ENCODE data around the gene CDH1.

CDH1 gene

DNA sequence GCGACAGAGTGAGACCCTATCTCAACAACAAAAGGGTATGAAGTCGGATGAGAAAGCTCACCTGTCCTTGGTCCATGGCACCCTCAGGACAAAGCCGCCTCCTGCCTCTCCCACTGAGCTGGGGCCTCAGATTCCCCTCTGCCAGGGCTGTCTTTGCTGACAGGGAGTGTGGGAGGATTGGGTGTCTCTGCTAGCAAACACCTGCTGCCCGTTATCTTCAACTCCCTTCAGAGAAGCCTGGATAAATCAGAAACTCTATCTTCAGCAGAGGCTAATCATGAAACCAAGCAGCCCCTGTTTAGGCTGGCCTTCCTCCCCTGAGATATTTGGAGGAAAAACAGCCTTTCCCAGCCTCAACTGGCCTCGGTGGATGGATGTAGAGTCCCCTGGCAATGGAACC lies 36.3 kb upstream of the CDH1 start:
- TF ChIP-seq, protein P1, sequence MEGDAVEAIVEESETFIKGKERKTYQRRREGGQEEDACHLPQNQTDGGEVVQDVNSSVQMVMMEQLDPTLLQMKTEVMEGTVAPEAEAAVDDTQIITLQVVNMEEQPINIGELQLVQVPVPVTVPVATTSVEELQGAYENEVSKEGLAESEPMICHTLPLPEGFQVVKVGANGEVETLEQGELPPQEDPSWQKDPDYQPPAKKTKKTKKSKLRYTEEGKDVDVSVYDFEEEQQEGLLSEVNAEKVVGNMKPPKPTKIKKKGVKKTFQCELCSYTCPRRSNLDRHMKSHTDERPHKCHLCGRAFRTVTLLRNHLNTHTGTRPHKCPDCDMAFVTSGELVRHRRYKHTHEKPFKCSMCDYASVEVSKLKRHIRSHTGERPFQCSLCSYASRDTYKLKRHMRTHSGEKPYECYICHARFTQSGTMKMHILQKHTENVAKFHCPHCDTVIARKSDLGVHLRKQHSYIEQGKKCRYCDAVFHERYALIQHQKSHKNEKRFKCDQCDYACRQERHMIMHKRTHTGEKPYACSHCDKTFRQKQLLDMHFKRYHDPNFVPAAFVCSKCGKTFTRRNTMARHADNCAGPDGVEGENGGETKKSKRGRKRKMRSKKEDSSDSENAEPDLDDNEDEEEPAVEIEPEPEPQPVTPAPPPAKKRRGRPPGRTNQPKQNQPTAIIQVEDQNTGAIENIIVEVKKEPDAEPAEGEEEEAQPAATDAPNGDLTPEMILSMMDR (IDR thresholded peaks at IDR 0.05; ENCODE audit: insufficient read depth, low read length, poor library complexity, severe bottlenecking), result no peak
- DNase-seq (ENCODE audit: extremely low read depth, insufficient read length), result no peak
- H3K4me3 ChIP-seq (replicated peaks; ENCODE audit: low read depth, low read length), result no peak overlapping the region
- no peaks in the 10 kb centered on the region for H3K27me3 ChIP-seq (replicated peaks; ENCODE audit: control insufficient read depth, insufficient read depth, low read length)
- no peaks in the 10 kb centered on the region for H3K36me3 ChIP-seq (ENCODE audit: control insufficient read depth, insufficient read depth, low read length)

DNA sequence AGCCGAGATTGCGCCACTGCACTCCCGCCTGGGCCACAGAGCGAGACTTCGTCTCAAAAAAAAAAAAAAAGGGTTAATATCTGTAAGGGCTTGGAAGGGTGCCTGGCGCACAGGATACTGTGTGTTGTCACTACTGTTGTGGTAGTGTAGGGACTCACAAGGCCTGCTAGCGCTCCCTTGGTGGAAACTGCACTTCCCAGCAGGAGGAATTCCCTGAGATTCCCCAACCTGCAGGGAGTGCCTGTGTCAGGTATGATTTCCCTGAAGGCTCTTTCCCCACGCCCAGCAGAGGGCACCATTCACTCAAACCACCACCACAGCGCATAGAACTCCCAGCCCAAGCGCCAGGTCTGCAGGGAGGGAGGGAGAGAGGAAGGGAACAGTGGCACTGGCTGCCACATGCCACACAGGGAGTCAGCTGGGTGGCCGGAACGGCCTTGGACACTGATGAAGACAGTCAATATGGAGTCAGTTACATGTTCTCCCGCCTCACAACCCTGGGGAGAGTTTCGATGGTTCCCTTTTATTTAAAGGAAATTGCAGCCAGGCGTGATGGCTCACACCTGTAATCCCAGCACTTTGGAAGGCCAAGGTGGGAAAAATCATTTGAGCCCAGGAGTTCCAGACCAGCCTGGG lies 32.7 kb upstream of the CDH1 start:
- TF ChIP-seq, protein P1 (IDR thresholded peaks at IDR 0.05; ENCODE audit: insufficient read depth, low read length, poor library complexity, severe bottlenecking), result peak; percentile 87
- no peaks in the 10 kb centered on the region for H3K36me3 ChIP-seq (ENCODE audit: control insufficient read depth, insufficient read depth, low read length)
- no peaks in the 10 kb centered on the region for H3K27me3 ChIP-seq (replicated peaks; ENCODE audit: control insufficient read depth, insufficient read depth, low read length)
- peak; percentile 57 for DNase-seq (ENCODE audit: extremely low read depth, insufficient read length)
- no peak overlapping the region for H3K4me3 ChIP-seq (replicated peaks; ENCODE audit: low read depth, low read length)

DNA sequence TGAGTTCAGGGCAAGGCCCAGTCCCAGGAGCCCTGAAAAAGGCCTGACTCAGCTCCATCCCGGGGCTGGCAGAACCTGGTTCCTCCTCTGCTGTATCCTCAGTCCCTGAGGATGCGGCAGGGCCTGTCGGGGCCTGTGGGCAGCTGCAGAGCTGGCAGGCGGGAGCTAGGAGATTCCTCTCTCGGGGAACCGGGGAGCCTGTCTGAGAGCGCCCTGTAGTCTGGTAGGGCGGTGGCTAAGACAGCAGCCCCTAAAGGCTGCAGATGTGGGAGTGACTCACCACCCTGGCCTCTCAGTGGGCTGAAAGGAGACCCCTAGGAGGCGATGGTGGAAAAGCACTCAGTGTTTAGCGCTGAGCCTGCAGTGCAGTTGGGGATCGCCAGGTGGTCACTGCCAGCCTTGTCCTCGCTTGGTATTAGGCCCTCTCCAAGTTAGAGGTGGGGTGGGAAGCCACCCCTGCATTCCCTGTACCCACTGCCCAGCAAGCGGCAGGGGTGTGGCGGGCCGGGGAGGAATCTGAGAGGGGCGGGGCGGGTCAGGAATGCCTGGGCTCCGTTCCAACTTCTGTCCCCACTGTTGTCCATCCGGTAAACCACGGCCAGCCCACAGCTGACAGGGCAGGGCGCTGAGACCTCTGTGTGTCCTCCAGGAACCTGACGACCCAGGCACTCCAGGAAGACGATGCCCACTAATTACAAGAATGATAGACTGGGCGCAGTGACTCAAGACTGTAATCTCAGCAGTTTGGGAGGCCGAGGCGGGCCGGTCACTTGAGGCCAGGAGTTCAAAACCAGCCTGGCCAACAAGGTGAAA lies 29.5 kb upstream of the CDH1 start:
- Histone ChIP-seq H3K27me3 (replicated peaks; ENCODE audit: control insufficient read depth, insufficient read depth, low read length) (no peaks in the 10 kb centered on the region), H3K4me3 (replicated peaks; ENCODE audit: low read depth, low read length) (no peak overlapping the region), H3K36me3 (ENCODE audit: control insufficient read depth, insufficient read depth, low read length) (no peaks in the 10 kb centered on the region)
- DNase-seq (ENCODE audit: extremely low read depth, insufficient read length), result no peak
- TF ChIP-seq, protein P1 (IDR thresholded peaks at IDR 0.05; ENCODE audit: insufficient read depth, low read length, poor library complexity, severe bottlenecking), result no peak

DNA sequence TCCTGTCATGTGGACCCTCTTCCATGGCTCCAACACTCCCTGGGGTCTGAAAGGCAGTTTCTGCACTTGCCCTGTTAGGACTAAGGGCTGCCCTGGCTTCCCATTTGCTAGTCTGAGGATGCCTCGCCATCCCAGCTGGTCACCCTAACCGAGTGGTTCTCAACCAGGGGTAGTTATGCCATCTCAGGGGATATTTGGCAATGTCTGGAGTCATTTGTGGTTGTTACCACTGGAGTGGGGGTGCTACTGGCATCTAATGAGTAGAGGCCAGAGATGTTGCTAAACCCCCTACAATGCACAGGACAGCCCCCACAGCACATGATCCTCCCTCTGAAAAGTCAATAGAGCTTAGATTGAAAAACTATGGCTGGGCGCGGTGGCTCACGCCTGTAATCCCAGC lies 26.9 kb upstream of the CDH1 start:
- no peaks in the 10 kb centered on the region for H3K36me3 ChIP-seq (ENCODE audit: control insufficient read depth, insufficient read depth, low read length)
- TF ChIP-seq, protein P1 (IDR thresholded peaks at IDR 0.05; ENCODE audit: insufficient read depth, low read length, poor library complexity, severe bottlenecking), result no peak
- H3K27me3 ChIP-seq (replicated peaks; ENCODE audit: control insufficient read depth, insufficient read depth, low read length), result no peaks in the 10 kb centered on the region
- H3K4me3 ChIP-seq (replicated peaks; ENCODE audit: low read depth, low read length), result no peak overlapping the region
- no peak for DNase-seq (ENCODE audit: extremely low read depth, insufficient read length)

DNA sequence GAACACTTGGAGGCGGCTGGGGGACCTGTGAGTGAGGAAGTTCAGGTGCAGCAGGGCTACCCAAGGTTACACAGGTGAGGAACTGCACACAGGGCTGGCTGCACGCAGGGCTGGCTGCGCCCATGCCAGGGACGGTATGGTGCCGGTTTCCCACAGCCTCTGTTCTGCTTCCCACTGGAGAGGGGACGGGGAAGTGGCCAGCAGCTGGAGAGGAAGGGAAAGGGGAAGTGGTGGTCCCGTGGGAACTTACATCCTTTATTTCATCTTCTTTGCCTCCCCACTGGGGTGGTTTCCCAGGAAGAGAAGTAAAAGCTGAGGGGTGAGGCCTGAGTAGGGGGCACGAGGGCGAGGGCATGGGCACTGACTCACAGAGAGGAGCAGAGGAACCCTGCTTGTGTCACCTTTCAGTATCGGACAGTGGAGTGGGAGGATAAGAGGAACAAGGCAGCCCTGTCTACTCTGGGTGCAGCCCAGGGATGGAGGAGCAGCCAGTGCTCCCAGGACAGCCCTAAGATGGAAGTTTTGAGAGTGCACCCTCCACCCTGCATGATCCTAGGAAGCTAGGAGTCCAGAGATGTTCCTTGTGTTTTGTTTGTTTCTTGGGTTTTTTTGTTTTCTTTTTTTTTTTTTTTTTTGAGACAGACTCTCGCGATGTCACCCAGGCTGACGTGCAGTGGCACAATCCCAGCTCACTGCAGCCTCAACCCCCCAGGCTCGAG lies 25.5 kb upstream of the CDH1 start:
- peak; percentile 34 for DNase-seq (ENCODE audit: extremely low read depth, insufficient read length)
- no peak overlapping the region for H3K4me3 ChIP-seq (replicated peaks; ENCODE audit: low read depth, low read length)
- no peaks in the 10 kb centered on the region for H3K36me3 ChIP-seq (ENCODE audit: control insufficient read depth, insufficient read depth, low read length)
- TF ChIP-seq, protein P1 (IDR thresholded peaks at IDR 0.05; ENCODE audit: insufficient read depth, low read length, poor library complexity, severe bottlenecking), result no peak
- no peaks in the 10 kb centered on the region for H3K27me3 ChIP-seq (replicated peaks; ENCODE audit: control insufficient read depth, insufficient read depth, low read length)
